ENCODE data around the gene TRPC6.

The TRPC6 gene

DNA sequence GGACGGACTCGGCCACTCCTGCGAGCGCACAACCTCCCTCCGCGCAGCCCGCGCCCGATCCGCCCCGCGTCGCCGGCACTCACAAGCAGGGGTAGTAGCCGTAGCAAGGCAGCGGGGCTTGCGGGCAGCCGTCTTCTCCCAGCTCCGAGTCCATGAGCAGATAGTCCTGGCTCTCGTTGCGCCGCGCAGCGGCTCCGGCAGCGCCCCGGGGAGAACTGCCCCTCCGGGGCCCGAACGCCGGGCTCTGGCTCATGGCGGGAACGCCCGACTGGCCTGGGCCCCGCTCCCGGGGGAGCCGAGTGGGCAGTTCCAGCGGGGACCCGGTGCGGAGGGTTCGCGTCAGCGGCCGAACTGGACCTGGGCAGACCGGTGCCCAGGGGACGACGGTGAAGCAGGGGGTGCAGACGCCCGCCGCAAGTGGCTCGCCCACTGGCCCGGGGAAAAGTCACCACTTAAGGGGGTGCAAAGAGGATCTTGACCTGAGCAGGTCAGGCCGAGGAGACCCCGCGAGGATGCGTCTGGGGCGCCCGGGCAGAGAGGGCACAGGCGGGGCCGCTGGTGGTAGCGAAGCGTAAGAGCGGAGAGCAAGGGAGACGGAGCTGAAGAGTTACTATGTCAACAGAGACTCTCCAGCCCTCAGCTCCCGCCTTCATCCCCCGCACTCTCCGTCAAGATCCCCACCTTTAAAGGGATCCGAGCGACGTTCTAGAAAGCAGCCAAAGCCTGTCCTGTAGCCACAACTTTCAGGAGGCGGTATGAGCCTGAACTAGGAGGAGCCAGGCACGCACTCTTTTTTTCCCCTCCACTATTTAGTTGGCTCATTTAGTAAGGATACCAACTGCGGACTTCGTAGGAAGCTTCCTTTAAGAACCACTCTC is at the start of gene TRPC6:
TRPC6 (minus strand) TSS at position 757 of the 878 bp plus-strand sequence; CDS start at position 253, 504 bp downstream.
- DNase-seq = no peak

DNA sequence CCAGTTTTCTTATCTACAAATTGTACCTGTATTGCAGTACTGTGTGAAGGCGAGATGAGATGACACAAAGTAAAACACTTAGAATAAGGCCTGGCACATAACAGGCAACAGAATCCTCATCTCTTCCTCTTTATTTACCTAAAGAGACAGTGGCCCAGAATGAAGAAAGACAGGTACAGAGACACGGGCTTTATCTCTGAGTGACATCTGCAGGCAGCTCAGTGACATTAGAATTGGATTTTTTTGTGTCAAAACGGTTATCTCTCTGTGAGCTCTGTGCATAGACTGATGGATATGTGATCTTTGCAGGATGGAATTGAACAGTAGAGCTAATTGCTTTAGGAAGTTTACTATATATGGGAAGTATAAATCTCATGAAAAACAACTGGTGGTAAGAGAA is 36.2 kb upstream of the TRPC6 start:
- DNase-seq = no peak

DNA sequence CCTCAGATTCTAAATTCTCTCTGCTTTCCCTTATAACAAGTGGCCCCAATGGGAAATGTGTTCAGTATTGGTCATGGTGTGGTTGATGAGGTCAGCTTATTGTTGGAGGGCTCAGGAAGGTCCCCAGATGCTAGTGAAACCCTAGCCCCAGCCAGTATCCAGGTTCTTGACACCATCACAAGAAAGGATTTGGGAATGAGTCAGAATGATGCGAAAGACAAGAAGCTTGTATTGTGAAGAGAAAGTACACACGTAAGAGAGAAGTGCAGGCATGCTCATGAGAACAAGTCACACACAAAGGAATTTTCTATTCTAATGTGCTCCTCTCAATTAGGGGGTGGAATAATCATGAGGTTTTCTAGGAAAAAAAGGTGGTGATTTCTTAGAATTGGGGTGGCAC is 34.9 kb upstream of the TRPC6 start:
- no peak for DNase-seq

DNA sequence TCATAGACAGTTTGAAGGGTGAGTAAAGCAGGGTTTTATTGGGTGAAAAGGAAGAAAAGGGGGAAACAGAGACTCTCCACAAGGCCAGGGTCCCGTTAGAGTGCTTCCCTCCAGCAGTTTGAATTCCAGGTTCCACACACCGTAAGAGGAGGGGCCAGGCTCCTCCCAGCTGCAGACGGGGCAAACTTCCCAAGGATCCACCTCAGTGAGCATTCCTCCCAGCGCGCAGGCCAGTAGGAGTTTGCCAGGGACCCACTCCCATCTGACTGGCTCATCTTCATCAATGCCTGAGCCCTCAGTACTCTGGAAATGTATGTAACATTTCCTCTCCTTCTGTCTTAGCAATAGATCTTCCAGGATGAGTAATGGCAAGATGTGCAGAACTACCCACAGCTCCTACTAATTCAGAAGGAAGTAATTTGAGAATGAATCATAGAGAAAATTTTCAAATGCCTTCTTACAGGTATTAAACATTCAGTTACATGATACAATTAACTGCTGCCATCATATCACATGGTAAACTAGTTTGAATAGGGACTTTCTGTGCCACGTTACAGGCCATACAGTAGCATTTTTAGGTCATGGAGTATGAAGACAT is 34.0 kb upstream of the TRPC6 start:
- no peak for DNase-seq

DNA sequence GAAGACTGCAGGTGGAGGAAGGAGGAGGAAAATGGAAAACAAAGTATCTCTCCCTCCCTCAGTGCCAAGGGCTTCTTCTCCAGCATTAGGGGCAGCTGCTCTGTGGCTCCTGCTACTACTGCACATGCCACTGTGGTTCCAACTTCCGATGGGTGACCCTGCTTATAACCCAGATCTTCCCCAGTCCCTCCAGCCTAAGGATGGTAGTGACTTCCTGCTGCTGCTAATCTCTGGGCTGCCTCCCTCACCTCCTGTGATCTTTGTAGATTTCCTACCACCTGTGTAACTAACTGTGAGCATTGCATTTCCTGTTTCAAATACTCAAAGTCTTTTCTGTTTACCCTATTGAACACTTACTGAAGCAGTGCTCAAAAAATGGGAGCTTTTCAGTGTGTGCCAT is 28.7 kb upstream of the TRPC6 start:
- DNase-seq = no peak

DNA sequence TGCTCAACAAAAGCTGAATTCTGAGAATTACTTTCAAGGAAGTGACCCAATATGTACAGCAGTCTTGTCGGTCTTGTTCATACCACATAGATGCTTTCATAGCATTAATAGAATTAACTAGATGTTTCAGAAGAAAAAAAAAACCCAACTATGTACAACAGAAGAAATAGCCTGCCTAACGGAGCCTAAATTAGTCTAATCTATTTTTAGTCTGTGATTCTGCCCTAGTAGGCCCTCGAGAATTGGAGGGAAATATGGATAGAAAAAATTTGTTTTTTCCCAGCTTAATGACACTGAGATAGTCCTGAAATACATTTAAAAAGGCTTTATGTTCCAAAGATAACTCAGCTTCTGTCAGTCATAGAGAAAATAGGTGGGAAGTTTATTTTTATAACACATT is 17.1 kb upstream of the TRPC6 start:
- no peak for DNase-seq

DNA sequence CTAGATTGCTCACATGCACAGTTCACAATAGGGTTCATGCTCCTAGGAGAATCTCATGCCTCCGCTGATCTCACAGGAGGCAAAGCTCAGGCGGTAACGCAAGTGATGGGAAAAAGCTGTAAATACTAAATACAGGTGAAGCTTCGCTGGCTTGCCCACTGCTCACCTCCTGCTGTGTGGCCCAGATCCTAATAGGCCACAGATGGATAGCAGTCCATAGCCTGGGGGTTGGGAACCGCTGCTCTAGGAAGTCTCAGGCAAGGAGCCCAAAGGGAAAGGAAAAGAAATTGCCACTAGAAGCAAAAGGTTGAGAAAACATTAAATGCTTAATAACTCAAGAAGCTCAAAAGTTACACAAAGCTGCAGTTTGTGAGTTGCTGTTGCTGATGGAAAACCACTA is 3.2 kb upstream of the TRPC6 start:
- DNase-seq = no peak

DNA sequence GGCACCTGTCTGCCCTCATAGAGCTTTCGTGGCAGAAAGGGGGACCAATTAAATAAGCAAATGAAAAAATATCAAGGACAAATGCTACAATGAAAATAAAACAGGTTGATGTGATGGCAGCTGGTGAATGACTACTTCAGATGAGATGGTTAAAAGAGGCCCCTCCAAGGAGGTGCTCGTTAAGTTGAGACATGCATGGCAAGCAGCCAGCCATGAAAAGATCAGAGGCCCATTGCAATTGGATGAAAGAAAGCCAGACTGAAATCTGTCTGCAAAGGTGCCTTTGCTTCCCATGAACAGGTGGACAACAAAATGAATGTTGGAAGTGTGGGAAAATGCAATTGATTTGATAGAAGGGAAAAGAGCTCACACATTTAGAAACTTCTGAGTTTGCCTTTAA is 848 bp upstream of the TRPC6 start:
- DNase-seq = no peak

DNA sequence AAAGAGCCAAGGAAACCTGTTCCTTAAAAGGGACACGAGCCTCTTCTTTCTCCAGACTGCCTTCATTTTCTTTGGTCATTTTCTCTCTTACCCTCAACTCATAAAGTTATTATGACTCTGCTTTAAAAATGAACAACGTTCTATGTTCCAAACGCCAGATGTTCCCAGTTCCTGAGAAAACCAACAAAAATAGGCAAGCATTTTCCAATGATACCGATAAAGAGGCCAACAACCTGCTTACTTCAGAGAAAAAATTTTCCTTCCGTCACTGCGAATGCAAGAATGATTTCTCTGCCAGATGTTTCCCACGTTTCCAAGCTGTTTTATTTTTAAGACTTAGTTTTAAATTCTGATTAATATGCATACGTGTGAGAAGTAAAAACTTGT is 315 bp upstream of the TRPC6 start:
- DNase-seq = no peak

DNA sequence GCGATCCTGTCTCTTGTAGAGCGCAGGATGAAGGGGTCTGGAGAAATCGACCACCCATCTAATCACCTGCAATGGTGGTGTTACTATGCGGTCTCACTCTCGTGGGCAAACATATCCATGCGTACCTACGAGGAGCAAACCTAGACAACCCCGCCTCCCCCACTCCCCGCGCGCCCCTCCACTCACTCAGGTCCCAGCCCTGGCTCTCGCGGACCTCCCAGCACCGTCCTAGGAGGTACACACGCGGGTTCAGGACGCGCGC is 887 bp downstream of the TRPC6 start:
- DNase-seq = no peak

DNA sequence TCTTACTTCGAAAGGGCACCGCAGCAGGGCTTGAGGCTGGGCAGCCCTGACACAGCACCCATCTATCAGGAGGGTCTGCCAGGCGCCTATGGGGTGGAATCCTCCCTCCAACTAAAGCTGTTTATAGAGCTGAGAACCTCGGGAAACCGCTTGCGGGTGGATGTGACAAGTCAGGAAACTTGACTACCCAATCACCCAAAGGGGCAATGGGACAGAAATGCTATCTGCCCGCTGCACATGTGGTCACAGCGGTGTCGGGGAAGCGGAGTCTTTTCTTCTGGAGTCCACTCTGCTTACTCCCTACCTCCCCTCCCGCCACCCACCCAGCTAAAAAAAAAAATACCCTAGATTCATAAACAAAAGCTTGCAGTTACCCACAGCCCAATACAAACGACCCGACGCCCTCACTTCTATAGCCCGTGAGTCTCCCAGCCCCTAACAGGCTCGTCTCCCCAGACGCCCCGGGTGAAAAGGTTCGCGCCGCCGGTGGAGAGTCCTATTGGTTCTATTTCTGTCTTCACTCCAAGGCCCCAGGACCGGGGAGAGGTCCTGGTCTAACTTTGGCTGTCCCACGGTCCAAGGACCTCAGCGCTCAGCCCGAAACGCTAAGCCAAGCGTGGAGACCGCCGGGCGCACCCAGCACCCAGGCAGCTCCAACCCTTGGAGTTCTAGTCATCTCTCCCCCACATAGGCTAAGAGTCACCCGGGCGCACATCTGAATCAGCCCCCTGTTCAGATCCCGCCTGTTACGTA is 1.4 kb downstream of the TRPC6 start:
- DNase-seq = no peak

DNA sequence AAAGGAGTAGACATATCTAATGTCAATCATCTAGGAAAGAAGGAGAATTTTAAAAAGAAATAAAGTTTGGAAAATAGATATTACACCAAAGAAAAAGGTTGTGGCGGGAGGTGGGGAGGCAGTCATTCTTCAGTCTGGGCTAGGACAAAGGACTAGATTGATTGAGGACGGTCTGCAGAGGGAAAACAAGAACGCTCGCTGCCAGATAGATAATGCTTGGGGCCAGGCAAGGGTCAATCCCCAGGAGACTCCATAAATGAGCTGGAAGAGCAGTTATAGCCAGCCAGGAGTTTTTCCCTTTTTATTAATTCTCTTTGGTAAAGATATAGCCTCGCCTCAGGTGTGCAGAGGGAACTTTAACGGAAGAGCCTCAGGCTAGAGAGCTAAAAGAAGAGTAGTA is 6.3 kb downstream of the TRPC6 start:
- DNase-seq = no peak

DNA sequence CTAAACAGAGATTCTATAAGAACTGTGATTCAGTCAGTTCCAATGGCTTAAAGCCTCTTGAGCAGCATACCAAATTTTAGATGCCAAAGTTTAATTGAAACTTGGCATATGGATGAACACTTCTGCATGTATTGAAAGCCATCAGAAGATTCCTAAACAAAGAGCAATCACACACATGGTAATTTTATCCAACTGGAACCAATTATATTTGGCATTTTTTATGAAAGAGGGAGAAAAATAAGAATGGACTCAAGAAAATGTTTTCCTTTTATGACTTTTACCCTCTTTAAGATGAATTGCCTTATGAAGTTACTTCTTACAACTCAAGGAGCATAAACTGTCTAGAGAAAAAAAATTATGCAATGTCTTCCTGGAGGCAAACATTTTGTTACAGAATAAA is 7.4 kb downstream of the TRPC6 start:
- DNase-seq = no peak

DNA sequence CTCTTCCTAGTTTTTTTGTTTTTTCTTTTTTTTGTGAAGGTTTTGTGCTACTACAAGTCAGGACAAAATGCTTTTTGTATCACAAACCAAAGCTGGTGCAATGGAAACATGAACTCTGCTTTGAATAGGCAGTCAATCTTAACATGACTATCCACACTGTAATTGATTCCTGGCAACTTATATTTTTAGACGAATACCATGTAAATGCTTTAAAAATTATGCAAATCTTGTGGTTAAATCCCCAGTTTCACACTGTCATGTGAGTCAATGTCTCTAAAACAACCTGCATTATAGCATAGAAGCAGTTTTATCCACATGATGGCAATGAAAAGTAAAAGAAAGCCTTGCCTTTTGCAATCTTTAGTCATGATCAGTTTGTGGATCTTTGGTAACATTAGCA is 8.9 kb downstream of the TRPC6 start:
- no peak for DNase-seq

DNA sequence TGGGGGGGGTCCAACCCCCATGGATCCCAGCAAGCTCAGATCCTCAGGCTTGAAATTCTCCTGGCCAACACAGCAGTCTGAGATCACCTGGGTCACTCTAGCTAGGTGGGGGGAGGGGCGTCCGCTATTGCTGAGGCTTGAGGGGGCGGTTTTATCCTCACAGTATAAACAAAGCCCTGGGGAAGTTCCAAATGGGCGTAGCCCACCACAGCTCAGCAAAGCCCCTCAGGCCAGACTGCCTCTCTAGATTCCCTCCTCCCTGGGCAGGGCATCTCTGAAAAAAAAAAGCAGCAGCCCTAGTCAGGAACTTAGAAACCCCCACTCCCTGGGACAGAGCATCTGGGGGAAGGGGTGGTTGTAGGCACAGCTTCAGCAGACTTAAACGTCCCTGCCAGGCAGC is 16.7 kb downstream of the TRPC6 start:
- no peak for DNase-seq

DNA sequence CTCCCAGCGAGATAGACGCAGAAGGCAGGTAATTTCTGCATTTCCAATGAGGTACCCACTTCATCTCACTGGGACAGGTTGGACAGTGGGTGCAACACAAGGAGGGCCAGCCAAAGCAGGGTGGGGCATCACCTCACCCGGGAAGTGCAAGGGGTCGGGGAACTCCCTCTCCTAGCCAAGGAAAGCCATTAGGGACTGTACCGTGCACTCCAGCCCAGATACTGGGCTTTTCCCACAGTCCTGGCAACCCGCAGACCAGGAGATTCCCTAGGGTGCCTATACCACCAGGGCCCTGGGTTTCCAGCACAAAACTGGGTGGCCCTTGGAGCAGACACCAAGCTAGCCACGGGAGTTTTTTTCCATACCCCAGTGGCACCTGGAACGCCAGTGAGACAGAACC is 17.2 kb downstream of the TRPC6 start:
- DNase-seq = no peak

DNA sequence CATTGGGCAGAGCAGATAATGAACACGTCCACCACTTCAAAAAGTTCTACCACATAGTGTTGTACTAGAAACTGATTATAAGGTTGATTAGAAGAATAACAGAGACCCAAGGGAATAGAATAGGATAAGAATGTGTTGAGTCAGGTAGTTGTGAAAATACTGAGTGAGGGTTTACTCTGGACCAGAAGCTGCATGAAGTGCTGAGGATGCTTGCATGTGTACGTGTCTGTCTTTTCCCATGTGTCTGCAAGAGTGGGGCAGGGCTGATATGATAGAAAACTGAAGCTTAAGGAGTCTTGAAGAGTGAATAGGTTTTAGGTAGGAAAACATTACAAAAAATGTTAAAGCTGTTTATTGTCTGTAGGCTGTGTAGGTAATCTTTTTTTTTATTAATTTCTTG is 20.6 kb downstream of the TRPC6 start:
- no peak for DNase-seq

DNA sequence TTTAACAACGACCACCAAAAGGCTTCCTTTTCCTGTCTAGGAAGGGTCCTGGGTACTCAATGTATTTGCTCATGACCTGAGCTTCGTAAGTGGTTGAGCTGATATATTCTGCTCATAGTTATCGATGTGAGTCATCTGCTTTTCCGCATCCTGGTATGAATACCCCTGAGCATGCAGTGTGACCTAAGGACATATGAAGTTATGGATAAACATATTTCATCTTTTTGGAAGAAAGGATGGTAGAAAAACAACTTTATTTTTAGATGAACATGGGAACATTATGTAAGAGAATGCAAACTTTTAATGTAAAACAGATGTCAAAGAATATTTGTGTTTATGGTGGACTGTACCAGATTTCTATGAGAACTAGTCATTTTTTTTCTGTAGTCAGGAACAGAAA is 28.4 kb downstream of the TRPC6 start:
- DNase-seq = no peak

DNA sequence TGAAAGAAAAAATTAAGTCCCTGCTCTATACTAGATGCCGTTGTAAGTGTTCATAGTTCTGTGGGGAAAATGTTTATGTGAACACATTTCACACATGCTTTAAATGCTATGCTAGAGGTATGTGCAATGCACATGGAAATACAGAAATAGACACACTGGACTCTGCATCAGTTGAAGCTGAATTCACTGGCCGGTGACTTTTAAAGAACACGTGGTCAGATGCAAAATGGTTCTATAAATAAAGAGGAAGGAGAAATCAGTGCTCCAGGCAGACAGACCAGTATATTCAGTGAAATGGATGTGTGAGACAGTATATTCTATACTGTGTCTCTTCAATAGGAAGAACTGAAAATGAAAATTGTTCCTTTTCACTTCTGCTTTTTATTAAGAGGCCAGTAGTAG is 29.9 kb downstream of the TRPC6 start:
- no peak for DNase-seq

DNA sequence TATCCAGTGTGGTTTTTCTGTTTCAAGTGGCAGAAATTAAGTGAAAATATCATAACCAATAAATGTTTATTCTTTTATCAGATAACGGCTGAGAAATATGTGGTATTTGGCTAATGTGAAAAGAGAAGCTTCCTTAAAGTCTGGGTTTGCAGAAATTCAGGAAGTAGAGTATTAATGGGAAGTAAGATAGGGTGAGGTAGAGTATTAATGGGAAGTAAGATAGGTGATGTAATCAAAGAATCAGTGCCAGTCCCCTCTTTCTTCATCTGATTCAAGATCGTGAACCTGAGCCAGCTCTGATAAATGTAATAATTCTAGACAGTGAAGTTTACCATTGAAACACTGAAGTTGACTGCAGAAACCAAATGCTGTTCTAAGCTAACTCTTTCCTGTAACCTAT is 30.9 kb downstream of the TRPC6 start:
- no peak for DNase-seq

DNA sequence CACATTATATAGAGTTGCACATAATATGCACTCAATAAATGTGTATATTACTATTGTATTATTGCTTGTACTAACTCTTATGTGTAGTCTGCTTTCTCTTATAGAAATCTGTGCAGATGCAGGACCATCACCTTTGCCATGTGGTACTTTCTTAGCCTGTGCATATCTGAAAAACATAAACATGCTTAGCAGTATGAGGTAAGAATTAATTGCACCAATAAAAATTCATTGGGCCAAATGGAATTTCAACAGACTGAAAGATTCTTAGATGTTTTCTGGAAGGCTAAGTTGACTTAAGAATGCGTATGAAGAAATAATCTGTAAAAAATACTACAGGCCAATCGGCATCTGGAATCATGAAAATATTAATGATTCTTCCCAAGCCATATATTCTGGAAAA is 55.3 kb downstream of the TRPC6 start:
- no peak for DNase-seq

DNA sequence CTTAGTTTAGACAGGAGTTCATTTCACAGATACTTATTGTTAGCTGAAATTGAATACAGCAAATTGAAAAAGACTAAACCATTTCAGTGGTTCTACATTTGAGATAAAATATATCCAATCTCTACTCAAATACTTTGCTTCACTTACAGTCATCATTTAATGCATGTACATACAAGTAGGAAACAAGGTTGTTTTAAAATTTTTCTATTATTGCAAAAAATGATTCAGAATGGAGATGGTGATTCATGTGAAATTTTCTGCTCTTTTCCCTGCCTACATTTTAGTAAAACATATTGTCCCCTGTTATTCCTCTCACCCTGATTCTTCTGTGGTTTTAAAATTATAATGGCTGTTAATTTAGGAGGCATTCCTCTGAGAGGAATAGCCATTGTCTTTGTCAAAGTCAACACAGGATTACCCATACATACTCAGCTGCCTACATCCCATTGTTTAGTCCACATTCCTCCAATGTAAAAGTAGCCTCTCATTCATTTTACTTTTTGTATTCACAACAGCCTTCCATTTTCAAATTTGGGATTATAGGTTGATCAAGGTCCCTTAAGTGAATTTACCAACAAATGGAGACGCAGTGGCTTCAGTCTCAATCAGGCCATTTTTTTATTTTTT is 60.1 kb downstream of the TRPC6 start:
- DNase-seq = no peak

DNA sequence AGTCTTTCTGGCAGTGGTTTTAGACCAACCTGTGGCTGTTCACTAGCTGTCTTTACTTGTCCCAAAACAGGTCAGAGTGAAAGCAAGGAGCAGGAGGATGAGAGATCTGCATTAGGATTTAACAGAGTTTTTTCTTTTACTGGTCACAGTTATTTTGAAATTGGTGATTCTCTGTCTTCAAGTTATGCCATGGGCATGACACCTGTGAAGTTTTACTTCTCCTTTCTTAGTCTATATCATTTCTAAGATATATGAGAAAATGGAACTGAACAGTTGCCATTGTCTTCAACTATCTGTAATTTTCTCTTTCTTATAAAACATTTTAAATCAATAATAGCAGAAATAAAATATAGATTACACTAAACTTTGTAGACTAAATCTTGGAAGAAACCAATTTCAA is 60.6 kb downstream of the TRPC6 start:
- DNase-seq = no peak

DNA sequence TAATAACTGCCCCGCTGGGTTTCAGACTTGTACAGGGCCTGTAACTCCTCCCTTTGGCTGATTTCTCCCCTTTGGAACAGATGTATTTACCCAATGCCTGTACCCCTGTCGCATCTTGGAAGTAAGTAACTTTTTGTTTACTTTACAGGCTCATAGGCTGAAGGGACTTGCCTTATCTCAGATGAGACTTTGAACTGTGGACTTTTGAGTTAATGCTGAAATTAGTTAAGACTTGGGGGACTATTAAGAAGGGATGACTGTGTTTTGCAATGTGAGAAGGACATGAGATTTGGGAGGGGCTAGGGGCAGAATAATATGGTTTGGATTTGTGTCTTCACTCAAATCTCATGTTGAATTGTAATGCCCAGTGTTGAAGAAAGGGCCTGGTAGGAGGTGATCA is 62.0 kb downstream of the TRPC6 start:
- DNase-seq = no peak

Data from activated CD4-positive, CD25-positive, alpha-beta regulatory T cell (primary cell).